Fibroblast of the aortic adventitia (primary cell): ENCODE results near the gene MTMR4. TPM values are rescaled to one million over a fixed set of nuclear protein-coding genes. Genes with fewer than 3 reads are reported as not detected.

Experiments
- DNase-seq: peaks from one replicate; pipeline ENCODE4 v3.0.0-alpha.2; 2010; ENCODE audit warnings: low read depth
- H3K4me3 ChIP-seq: 2 replicates; pipeline ENCODE4 v1.5.1; 2011; ENCODE audit warnings: low read depth, mild to moderate bottlenecking, control low read depth, low read length, moderate library complexity
- CTCF ChIP-seq: IDR thresholded peaks from 2 replicates; pipeline ENCODE4 v1.5.1; 2011; ENCODE audit warnings: mild to moderate bottlenecking, low read length, control low read depth, inconsistent platforms; ENCODE audit not compliant: insufficient read depth
- total RNA-seq: library from RNA; depleted of rRNA; stranded (reverse); fragments of >200 nt; gene quantifications from 2 replicates; pipeline ENCODE4 v1.2.3, GENCODE V29; 2012; ENCODE audit warnings: low replicate concordance

MTMR4 gene
- total RNA-seq, 1 donor: 49.8 TPM

- no peak for TF ChIP-seq CTCF
- no peak for DNase-seq
- H3K4me3 ChIP-seq: no peak overlapping the region
Observed at GRCh38 chr17:58533616-58534188, 19.3 kb upstream of the MTMR4 start.

- no peak for DNase-seq
Observed at GRCh38 chr17:58532555-58532951, 18.1 kb upstream of the MTMR4 start.

GRCh38 chr17:58531661-58532554 lies 17.5 kb upstream of the MTMR4 start:
- peak overlapping the region; percentile 56 for H3K4me3 ChIP-seq
- no peak for DNase-seq
- TF ChIP-seq CTCF: no peak

More at GRCh38 chr17:58532555-58532951, 18.1 kb upstream of the MTMR4 start:
- no peak overlapping the region for H3K4me3 ChIP-seq
- no peak for TF ChIP-seq CTCF

DNA sequence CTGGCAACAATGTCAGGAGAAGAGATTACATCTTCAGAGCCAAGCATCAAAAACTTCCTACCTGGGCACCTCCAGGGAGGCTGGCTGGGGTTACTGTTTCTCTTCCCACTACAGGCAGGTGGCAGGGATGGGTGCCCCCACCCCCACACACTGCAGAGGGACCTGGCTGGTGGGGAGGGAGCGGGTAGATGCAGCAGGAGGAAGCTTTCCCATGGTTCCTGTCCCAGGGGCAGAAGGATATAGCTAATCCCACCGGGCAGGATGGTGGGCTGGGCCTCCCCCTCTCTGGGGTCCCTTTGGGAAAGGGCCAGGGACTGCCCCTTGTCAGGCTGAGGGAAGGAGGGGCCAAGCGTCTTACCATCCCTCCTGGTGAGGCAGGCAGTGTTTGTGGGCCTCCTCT lies 16.7 kb upstream of the MTMR4 start:
- H3K4me3 ChIP-seq: no peak overlapping the region
- no peak for DNase-seq
- no peak for TF ChIP-seq CTCF

DNA sequence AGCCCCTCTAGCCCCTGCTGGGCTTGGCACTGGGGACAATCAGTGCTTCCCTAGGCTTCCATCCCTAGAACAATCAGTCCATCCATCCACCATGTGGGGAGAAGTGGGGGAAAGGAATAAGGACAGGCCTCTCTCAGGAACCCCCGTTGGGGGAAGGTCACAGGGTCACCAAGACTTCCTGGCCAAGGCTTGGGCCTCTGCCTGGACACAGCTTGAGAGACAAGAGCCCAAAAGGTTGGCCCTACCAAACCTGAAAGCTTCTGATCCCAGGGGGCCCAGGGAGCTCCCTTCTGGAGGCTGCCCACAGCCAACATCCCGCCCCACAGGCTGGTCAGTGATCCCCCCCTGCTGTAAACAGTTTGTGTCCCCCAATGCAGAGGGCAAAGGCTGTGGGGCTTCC lies 16.2 kb upstream of the MTMR4 start:
- no peak for TF ChIP-seq CTCF
- DNase-seq: no peak
- no peak overlapping the region for H3K4me3 ChIP-seq

DNA sequence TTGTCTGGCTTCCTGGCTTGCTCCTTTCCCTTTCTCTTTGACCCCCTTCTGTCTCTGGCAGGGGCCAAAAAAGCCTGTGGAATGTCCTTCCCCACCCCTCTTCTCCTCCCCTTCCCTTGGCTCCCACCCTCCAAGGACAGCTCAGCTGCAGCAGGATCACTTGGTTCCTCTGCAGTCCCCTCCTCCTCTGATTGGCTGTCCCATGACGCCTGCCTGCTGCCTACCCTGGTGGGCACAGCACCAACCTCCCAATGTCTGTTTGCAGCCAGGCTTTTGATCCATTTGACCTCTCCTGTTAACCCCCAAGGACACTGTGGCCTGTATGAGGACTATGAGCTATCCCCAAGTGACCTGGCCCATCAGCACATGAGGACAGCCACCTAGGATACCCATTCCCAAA lies 14.8 kb upstream of the MTMR4 start:
- no peak for TF ChIP-seq CTCF
- no peak overlapping the region for H3K4me3 ChIP-seq
- DNase-seq: no peak
